Measurements from ENCODE around the gene AKAP4. TPM values are rescaled to one million over a fixed set of nuclear protein-coding genes. Genes with fewer than 3 reads are reported as not detected.
A peak's percentile ranks its signal among the peaks of the same experiment; 100 is the strongest.

Gene AKAP4
- total and polyA plus RNA-seq, 2 experiments from 2014 or later: not detected

DNA sequence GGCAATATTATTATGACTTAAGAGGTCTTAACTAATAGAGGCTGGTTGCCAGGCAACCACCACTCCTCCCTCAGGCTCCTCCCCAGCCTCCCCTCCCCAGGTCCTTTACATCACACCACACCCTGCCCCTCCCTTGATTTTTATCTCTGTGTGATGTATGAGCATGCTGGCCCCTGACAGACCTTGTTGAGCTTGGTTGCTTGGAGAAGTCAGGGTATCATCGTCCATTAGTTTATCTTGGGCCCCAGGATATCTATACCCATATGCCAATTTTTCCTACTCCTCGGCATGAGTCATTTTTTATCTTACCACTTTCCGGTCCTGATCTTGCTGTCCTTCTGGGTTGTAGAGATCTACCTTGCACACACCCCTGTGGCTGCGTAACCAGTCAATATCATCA lies 2.5 kb downstream of the AKAP4 start:
- Histone ChIP-seq H3K9me3 (ENCODE audit: low read depth) (no peaks in the 10 kb centered on the region), H3K4me1 (ENCODE audit: low read depth) (no peaks in the 10 kb centered on the region), H3K36me3 (no peaks in the 10 kb centered on the region), H3K27ac (no peak overlapping the region), H3K4me3 (no peak overlapping the region), H3K27me3 (no peaks in the 10 kb centered on the region)
- no peak for DNase-seq (ENCODE audit: low read depth in 1 of 2, low spot score in 1 of 2)
- TF ChIP-seq, protein P1, sequence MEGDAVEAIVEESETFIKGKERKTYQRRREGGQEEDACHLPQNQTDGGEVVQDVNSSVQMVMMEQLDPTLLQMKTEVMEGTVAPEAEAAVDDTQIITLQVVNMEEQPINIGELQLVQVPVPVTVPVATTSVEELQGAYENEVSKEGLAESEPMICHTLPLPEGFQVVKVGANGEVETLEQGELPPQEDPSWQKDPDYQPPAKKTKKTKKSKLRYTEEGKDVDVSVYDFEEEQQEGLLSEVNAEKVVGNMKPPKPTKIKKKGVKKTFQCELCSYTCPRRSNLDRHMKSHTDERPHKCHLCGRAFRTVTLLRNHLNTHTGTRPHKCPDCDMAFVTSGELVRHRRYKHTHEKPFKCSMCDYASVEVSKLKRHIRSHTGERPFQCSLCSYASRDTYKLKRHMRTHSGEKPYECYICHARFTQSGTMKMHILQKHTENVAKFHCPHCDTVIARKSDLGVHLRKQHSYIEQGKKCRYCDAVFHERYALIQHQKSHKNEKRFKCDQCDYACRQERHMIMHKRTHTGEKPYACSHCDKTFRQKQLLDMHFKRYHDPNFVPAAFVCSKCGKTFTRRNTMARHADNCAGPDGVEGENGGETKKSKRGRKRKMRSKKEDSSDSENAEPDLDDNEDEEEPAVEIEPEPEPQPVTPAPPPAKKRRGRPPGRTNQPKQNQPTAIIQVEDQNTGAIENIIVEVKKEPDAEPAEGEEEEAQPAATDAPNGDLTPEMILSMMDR (IDR thresholded peaks at IDR 0.05; ENCODE audit: low read depth, low read length): no peak

- no peaks in the 10 kb centered on the region for H3K9me3 ChIP-seq (ENCODE audit: low read depth)
- DNase-seq (ENCODE audit: low read depth in 1 of 2, low spot score in 1 of 2): peak in 1 of 2 donors; percentile 49
- H3K4me3 ChIP-seq: no peak overlapping the region
- peaks cover 16% of the 10 kb centered on the region for H3K4me1 ChIP-seq (ENCODE audit: low read depth)
- H3K36me3 ChIP-seq: no peaks in the 10 kb centered on the region
- H3K27ac ChIP-seq: peak overlapping the region; percentile 85
- H3K27me3 ChIP-seq: no peaks in the 10 kb centered on the region
- TF ChIP-seq, protein P1 (IDR thresholded peaks at IDR 0.05; ENCODE audit: low read depth, low read length): no peak
These were observed 11.8 kb downstream of the AKAP4 start for GRCh38 chrX:50188859-50189600.

GRCh38 chrX:50183891-50184290 lies 16.9 kb downstream of the AKAP4 start:
- Histone ChIP-seq H3K9me3 (ENCODE audit: low read depth) (no peaks in the 10 kb centered on the region), H3K4me1 (ENCODE audit: low read depth) (peaks cover 10% of the 10 kb centered on the region), H3K27me3 (no peaks in the 10 kb centered on the region), H3K27ac (no peak overlapping the region), H3K4me3 (no peak overlapping the region), H3K36me3 (no peaks in the 10 kb centered on the region)
- no peak for DNase-seq (ENCODE audit: low read depth in 1 of 2, low spot score in 1 of 2)
- TF ChIP-seq, protein P1 (IDR thresholded peaks at IDR 0.05; ENCODE audit: low read depth, low read length): no peak

DNA sequence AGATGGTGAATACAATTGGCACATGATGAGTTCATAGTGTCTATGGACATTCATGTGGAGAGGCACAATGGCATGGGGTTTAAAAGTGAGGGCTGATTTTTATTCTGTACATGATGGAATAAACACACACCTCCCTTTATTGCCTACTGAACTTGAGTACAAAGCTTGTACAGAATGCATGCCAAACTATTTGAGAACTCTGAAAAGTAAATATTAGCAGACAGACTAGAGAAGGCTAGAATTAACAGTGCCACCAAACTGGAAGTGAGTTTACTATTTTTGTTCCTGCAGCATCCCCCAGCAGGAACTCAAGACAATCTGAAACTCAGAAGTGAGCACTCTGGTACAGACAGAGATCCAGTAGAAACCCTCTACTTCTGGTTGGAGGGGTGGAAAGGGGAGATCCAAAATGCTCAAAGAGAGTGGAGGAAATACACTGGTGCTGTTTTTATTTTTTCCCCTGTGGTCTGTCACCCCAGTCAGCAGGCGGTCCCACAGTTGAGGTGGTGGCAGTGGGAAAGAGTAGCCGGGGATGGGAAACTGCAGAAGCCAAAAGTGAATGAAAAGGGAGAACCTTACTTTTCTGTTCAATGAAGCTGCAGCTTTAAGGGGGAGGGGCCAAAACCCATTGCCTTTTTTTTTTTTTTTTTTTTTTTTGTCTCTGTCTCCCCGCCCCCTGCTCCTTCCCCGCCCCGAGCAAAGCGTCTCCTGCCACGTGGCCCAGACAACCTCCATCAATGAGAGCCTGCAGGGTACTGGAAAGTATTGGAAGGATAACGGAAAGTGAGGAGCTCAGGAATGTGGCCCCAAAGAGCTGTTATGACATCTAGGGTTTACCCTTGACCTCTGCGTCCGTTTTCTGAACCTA lies 20.5 kb downstream of the AKAP4 start:
- Histone ChIP-seq H3K4me3 (no peak overlapping the region), H3K9me3 (ENCODE audit: low read depth) (no peaks in the 10 kb centered on the region), H3K27ac (no peak overlapping the region), H3K4me1 (ENCODE audit: low read depth) (no peaks in the 10 kb centered on the region), H3K36me3 (no peaks in the 10 kb centered on the region), H3K27me3 (no peaks in the 10 kb centered on the region)
- no peak for DNase-seq (ENCODE audit: low read depth in 1 of 2, low spot score in 1 of 2)
- TF ChIP-seq, protein P1 (IDR thresholded peaks at IDR 0.05; ENCODE audit: low read depth, low read length): no peak

DNA sequence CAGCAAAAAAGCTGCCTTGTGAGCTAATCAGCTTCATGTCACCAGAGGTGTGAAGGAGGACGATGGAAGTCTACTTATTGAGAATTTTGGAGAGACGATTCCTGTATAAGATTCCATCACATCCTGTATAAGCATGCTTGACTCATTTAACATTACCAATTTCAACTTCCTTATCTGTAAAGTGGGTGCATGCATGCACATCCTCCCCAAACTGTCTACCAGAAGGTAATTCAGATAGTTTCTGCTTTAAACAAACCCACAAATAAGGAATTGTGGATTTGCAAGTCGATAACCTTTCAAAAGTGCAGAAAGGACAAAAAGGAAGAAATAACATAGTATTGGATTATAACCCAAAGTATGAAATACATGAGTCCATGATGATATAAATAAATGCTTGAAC lies 31.1 kb downstream of the AKAP4 start:
- H3K27me3 ChIP-seq: no peaks in the 10 kb centered on the region
- no peak for DNase-seq (ENCODE audit: low read depth in 1 of 2, low spot score in 1 of 2)
- H3K4me3 ChIP-seq: no peak overlapping the region
- H3K9me3 ChIP-seq (ENCODE audit: low read depth): no peaks in the 10 kb centered on the region
- H3K36me3 ChIP-seq: no peaks in the 10 kb centered on the region
- no peaks in the 10 kb centered on the region for H3K4me1 ChIP-seq (ENCODE audit: low read depth)
- no peak overlapping the region for H3K27ac ChIP-seq
- TF ChIP-seq, protein P1 (IDR thresholded peaks at IDR 0.05; ENCODE audit: low read depth, low read length): no peak
